HPDE6-E6E7 (cell line): ENCODE results near the gene CDK16.

Source experiments
- DNase-seq: peaks from one replicate; pipeline ENCODE4 v3.0.0; 2011; ENCODE audit warnings: missing footprints; ENCODE audit errors: extremely low spot score

CDK16 gene

GRCh38 chrX:47186096-47186740 lies 32.3 kb upstream of the CDK16 start:
- no peak for DNase-seq

DNA sequence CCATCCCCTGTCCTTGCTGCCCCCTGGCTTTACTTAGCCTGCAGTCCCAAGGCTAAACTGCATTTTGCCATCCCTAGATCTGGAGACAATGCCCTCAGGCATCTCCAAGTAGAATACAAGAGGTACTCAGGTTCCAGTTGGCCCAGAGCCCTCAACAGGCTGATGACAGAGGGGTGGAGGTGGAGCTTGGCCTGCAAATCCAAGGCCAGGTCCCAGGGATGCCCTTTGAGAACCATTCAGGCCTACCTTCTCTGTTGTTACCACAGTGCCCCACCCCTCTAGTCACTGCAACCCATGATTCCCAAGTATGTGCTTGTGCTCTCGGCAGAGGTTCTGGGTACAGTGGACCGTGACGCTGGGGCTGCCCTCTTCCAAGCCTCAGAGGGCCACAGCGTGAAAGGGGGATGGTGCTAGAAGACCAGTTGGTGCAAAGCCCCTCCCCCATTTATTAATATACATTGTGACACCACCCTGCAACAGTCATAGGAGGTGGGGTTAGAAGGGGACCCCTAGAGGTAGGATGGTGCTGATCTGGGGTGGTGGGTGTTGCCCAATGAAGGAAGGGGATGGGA lies 31.3 kb upstream of the CDK16 start:
- DNase-seq: no peak

GRCh38 chrX:47189906-47190305 lies 28.6 kb upstream of the CDK16 start:
- DNase-seq: no peak

DNA sequence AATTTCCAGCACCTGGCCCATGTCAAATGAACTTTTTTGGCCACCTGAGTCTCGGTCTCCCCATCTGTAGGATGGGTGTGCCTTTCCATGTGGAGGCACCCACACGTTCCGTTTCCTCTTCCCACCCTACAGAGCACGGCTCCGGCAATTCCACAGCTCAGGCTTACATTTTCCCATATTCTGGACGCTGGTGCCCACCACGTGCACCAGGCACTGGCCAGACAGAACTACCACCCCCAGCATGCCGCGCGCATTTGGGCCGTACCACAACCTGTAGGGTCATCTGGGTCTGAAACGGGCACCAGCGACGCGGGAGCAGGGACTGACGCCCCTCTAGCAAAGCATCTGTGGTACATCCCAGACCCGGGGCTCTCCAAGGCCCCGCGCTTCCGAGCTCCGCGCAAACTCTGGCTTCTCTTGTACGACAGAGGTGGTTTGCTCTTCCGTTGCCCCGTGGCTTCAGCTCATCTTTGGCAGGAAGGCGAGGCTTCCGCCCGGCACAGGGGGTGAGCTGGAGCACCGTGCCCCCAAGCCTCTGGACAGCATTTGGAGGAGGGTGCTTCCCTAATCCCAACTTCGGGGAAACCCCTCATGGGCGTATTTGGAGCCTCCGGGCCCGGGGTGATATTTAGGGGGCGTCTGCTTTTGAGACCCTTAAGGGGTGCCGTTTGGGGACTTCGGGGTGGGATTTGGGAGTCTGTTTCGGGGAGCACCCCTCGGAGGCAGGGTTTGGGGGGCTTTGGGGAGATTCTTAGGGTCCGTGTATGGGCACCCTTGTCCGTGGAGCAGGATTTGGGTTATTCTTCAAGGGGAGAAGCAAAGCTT lies 27.8 kb upstream of the CDK16 start:
- peak; percentile 80 for DNase-seq

GRCh38 chrX:47191331-47191730 lies 27.1 kb upstream of the CDK16 start:
- peak; percentile 36 for DNase-seq

DNA sequence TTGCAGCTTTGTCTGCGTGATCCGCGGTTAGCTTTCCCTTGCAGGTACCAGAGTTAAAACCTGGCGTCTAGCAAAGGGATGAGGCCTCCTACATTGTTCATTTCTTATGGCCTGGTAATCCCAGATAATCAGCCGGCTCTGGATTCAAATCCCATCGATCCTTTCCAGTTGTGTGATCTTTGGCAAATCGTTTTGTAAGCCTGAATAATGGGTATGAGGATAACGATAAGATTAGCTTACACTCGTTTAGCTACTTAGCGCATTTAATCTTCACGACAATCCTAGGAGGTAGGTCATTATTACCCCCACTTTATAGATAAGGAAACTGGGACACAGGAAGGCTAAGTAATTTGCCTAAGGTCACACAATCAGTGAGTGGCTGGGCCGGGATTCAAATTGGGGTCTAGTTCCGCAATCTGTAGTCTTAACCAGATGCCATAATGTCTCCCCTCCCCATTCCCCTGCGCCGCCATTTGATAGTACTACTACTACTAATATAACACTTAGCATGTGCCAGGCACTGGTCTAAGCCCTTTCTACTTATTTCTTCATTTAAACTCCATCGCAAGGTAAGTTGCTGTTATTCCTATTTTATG lies 26.6 kb upstream of the CDK16 start:
- no peak for DNase-seq

DNA sequence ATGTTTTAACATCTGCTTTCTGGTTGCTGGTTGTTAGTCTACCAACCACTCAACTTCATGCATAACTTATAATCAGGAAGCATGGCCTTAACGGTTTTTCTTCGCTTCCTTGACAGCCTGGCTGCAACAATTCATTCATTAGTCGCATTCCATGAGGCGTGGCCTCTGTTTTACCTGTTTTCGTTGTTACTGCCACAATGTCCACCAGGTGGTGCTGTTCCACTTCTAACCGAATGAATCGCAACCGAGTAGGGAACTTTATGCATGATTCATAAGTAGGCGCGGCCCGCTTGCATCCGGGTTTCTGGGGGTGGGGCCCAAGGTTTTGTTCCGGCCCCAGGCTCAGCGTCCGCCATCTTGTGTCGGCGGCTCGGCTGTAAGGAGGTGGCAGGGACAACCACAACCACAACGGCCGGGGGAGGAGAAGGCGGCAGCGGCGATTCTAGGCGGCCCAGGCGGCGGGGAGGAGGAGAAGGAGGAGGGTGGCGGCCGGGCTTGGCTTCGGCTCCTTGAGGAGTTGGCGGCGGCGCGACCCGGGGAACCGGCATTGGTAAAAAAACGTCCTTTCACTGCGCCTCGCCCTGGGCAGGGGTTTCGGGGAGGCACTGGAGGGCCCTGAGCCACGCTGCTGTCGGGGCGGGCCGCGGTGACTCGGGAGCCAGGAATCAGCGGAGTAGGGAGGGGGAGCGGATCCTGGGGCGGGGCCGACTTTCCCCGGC lies 24.8 kb upstream of the CDK16 start, which contains the start of gene UBA1:
Gene UBA1 (plus strand): TSS at position 355 of the 719 bp plus-strand sequence. CDS start 4,974 bp downstream, outside the sequence.
- peak; percentile 85 for DNase-seq

GRCh38 chrX:47194194-47194787 lies 24.2 kb upstream of the CDK16 start:
- no peak for DNase-seq

DNA sequence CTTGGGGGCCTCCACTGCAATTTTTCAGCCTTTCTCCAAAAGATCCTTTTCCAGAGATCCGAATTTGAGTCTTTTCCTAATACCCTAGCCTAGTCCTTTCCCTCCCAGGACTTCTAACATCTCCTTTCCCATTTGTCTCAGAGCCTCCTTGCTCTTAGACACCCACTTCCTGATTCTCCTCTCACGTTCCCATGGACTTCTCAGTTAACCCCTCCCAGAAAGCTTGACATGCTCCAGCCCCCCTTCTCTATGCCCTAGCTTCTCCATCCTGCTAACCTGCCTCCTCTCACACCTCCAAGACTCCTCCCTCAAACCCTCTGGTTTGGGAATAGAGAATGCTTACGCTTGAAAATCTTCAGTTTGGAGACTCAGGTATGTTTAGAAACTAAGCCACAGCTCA lies 22.4 kb upstream of the CDK16 start:
- DNase-seq: no peak

DNA sequence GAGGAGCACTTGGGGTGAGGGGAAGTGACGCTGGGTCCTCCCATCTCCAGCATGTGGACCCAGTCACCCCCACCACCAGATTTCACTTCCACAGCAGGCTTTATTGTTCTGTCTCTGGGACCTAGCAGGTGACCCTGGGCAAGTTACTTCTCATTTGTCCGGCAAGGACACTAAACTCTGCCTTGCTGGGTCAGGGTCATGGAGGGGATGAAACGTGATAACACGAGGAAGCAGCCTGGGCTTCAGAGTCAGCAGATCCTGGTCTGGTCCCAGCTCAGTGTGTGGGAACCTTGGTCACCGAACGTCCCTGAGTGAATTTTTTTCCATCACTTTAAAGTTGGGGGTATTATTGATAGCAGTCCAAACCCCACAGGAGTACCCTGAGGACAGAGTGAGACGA lies 21.0 kb upstream of the CDK16 start:
- DNase-seq: no peak

- DNase-seq: no peak
Observed at GRCh38 chrX:47198026-47198686, 20.3 kb upstream of the CDK16 start.

DNA sequence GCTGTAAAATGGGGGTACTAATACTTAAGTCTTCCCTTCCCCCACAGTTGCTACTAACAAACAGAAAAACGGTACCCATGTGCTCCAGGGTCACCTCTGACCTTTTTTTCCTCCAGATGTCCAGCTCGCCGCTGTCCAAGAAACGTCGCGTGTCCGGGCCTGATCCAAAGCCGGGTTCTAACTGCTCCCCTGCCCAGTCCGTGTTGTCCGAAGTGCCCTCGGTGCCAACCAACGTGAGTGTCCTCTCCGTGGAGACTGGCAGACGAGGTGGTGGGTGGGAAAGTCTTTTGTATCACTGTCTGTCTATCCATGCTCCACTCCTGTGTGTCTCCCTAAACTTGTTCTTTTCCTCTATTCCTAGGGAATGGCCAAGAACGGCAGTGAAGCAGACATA lies 19.8 kb upstream of the CDK16 start:
- no peak for DNase-seq

GRCh38 chrX:47199286-47199685 lies 19.2 kb upstream of the CDK16 start:
- no peak for DNase-seq

GRCh38 chrX:47200385-47201150 lies 17.9 kb upstream of the CDK16 start:
- DNase-seq: no peak

- no peak for DNase-seq
Observed at GRCh38 chrX:47201345-47201944, 17.0 kb upstream of the CDK16 start.

- DNase-seq: no peak
Observed at GRCh38 chrX:47202316-47202715, 16.2 kb upstream of the CDK16 start.

DNA sequence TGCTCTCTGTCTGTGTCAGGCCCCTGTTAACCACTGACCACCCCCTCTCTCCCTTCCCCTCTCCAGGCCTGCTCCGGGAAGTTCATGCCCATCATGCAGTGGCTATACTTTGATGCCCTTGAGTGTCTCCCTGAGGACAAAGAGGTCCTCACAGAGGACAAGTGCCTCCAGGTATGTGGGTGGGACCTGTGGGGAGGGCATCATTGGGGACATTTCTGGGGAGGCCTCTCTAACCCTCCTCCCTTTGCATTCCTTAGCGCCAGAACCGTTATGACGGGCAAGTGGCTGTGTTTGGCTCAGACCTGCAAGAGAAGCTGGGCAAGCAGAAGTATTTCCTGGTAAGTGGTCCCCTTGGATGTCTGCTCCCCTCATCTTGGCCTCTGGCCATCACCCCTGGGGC lies 15.6 kb upstream of the CDK16 start:
- no peak for DNase-seq

- no peak for DNase-seq
Observed at GRCh38 chrX:47204970-47205369, 13.5 kb upstream of the CDK16 start.

DNA sequence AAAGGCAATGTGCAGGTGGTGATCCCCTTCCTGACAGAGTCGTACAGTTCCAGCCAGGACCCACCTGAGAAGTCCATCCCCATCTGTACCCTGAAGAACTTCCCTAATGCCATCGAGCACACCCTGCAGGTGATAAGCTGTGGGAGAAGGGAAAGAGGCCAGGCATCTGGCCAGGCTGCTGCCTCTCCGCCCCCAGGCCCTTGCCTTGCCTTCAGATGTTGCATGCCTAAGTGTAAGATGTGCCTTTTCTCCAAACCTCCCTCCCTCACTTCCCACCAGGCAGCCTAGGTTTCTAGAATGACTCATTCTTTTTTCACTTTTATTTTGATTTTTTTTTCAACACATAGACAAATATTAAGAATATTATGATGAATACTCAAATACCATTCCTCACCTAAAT lies 12.2 kb upstream of the CDK16 start:
- DNase-seq: no peak

- DNase-seq: no peak
Observed at GRCh38 chrX:47208108-47208507, 10.4 kb upstream of the CDK16 start.
